Skeletal muscle cell (primary cell): ENCODE results near the gene C19orf85.
A peak's percentile ranks its signal among the peaks of the same experiment; 100 is the strongest.
"Not testable (repeated sequence)": the region's sequence is repeated elsewhere in the genome, so short reads cannot be mapped to it uniquely, and the experiment has no call there.

Experiments used
- DNase-seq: peaks from one replicate; pipeline ENCODE4 v3.0.0-alpha.2; 2010; ENCODE audit warnings: low read depth
- H3K4me3 ChIP-seq: 2 replicates; pipeline ENCODE4 v1.5.1; 2011; ENCODE audit warnings: low read depth, mild to moderate bottlenecking, control low read depth, low read length, moderate library complexity

The C19orf85 gene

GRCh38 chr19:55461259-55461973, 3.1 kb downstream of the C19orf85 start, which contains the start of gene ISOC2:
TSS of gene ISOC2 (minus strand) at chr19:55461642. CDS start at chr19:55456486, 5,156 bp downstream.
- peak; percentile 98 for DNase-seq
- H3K4me3 ChIP-seq = peak within 1 kb of the TSS; percentile 91

GRCh38 chr19:55460670-55461258, 3.8 kb downstream of the C19orf85 start:
- DNase-seq = no peak
- peak overlapping the region; percentile 91 for H3K4me3 ChIP-seq

GRCh38 chr19:55459950-55460657, 4.4 kb downstream of the C19orf85 start:
- no peak for DNase-seq
- peak overlapping the region; percentile 91 for H3K4me3 ChIP-seq

- no peak for DNase-seq
- no peak overlapping the region for H3K4me3 ChIP-seq
Measured at GRCh38 chr19:55459551-55459949, 5.0 kb downstream of the C19orf85 start.

- no peak overlapping the region for H3K4me3 ChIP-seq
- DNase-seq = no peak
Measured at GRCh38 chr19:55457683-55458457, 6.7 kb downstream of the C19orf85 start.

GRCh38 chr19:55456347-55456746, 8.2 kb downstream of the C19orf85 start:
- H3K4me3 ChIP-seq = no peak overlapping the region
- no peak for DNase-seq

- H3K4me3 ChIP-seq = no peak overlapping the region
- DNase-seq = no peak
Measured at GRCh38 chr19:55455576-55456235, 8.8 kb downstream of the C19orf85 start.

GRCh38 chr19:55454787-55455243, 9.7 kb downstream of the C19orf85 start:
- H3K4me3 ChIP-seq = no peak overlapping the region
- DNase-seq = no peak

GRCh38 chr19:55453511-55454260, 10.9 kb downstream of the C19orf85 start:
- no peak overlapping the region for H3K4me3 ChIP-seq
- no peak for DNase-seq

- DNase-seq = no peak
- H3K4me3 ChIP-seq = peak overlapping the region; percentile 30
Measured at GRCh38 chr19:55452749-55453346, 11.7 kb downstream of the C19orf85 start.

GRCh38 chr19:55451965-55452748, 12.4 kb downstream of the C19orf85 start:
- DNase-seq = no peak
- H3K4me3 ChIP-seq = peak overlapping the region; percentile 30

- peak overlapping the region; percentile 30 for H3K4me3 ChIP-seq
- DNase-seq = no peak
Measured at GRCh38 chr19:55451163-55451964, 13.2 kb downstream of the C19orf85 start.

GRCh38 chr19:55449469-55449868, 15.1 kb downstream of the C19orf85 start:
- no peak overlapping the region for H3K4me3 ChIP-seq
- no peak for DNase-seq

- not testable (repeated sequence) for H3K4me3 ChIP-seq, DNase-seq
Measured at GRCh38 chr19:55448175-55448490, 16.4 kb downstream of the C19orf85 start.

- no peak for DNase-seq
- H3K4me3 ChIP-seq = no peak overlapping the region
Measured at GRCh38 chr19:55447421-55448174, 17.0 kb downstream of the C19orf85 start.

GRCh38 chr19:55446060-55446459, 18.5 kb downstream of the C19orf85 start:
- H3K4me3 ChIP-seq = no peak overlapping the region
- DNase-seq = no peak
